ENCODE data around the gene ZNF24.

The ZNF24 gene

GRCh38 chr18:35352778-35353177, 8.6 kb upstream of the ZNF24 start:
- DNase-seq, result no peak

GRCh38 chr18:35352283-35352682, 8.1 kb upstream of the ZNF24 start:
- no peak for DNase-seq

GRCh38 chr18:35348001-35348400, 3.8 kb upstream of the ZNF24 start:
- no peak for DNase-seq

- DNase-seq, result no peak
Measured at GRCh38 chr18:35345950-35346349, 1.7 kb upstream of the ZNF24 start.

- DNase-seq, result no peak
Measured at GRCh38 chr18:35345460-35345921, 1.3 kb upstream of the ZNF24 start.

- DNase-seq, result no peak
Measured at GRCh38 chr18:35344736-35345459, 678 bp upstream of the ZNF24 start.

GRCh38 chr18:35343488-35343935, 708 bp downstream of the ZNF24 start:
- DNase-seq, result no peak

GRCh38 chr18:35337286-35337685, 6.9 kb downstream of the ZNF24 start:
- no peak for DNase-seq

GRCh38 chr18:35335866-35336265, 8.4 kb downstream of the ZNF24 start:
- no peak for DNase-seq

GRCh38 chr18:35334821-35335220, 9.4 kb downstream of the ZNF24 start:
- no peak for DNase-seq

- DNase-seq, result no peak
Measured at GRCh38 chr18:35334212-35334611, 10.0 kb downstream of the ZNF24 start.

- DNase-seq, result no peak
Measured at GRCh38 chr18:35331367-35332087, 12.7 kb downstream of the ZNF24 start.

GRCh38 chr18:35328868-35329267, 15.4 kb downstream of the ZNF24 start:
- DNase-seq, result no peak

GRCh38 chr18:35326695-35327387, 17.4 kb downstream of the ZNF24 start:
- DNase-seq, result no peak

GRCh38 chr18:35324926-35325655, 19.1 kb downstream of the ZNF24 start:
- DNase-seq, result no peak

- DNase-seq, result no peak
Measured at GRCh38 chr18:35322486-35323458, 21.4 kb downstream of the ZNF24 start.

GRCh38 chr18:35311496-35311895, 32.7 kb downstream of the ZNF24 start:
- DNase-seq, result no peak

GRCh38 chr18:35306588-35307250, 37.5 kb downstream of the ZNF24 start:
- DNase-seq, result no peak

GRCh38 chr18:35303610-35304009, 40.6 kb downstream of the ZNF24 start:
- DNase-seq, result no peak

GRCh38 chr18:35296060-35296459, 48.2 kb downstream of the ZNF24 start:
- DNase-seq, result no peak

GRCh38 chr18:35291166-35291565, 53.1 kb downstream of the ZNF24 start:
- no peak for DNase-seq

Measured in NCI-H2081 treated with DMSO at 0.1 percent for 48 hours (cell line).